ENCODE data around the gene LRRC8C.
"Not testable (repeated sequence)": the region's sequence is repeated elsewhere in the genome, so short reads cannot be mapped to it uniquely, and the experiment has no call there.

The LRRC8C gene

DNA sequence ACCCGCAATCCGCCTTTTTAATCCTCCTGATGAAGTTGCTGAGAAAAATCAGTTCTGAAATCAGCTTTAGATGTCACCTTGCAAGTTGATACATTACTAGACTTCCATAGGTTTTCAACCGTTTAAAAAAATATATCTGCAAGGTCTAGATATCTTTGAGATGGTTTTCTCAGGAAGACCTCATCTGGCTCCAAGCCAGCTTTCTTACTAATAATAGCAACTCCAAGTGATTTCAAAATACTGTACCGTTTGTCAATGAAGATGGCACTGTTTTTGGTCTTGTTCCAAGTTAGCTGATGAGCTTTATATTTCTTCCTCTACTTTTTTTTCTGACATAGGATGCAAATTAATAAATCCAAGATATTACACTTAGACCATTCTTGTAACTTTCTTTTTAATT, 40.3 kb downstream of the LRRC8C start:
- no peak for DNase-seq

DNA sequence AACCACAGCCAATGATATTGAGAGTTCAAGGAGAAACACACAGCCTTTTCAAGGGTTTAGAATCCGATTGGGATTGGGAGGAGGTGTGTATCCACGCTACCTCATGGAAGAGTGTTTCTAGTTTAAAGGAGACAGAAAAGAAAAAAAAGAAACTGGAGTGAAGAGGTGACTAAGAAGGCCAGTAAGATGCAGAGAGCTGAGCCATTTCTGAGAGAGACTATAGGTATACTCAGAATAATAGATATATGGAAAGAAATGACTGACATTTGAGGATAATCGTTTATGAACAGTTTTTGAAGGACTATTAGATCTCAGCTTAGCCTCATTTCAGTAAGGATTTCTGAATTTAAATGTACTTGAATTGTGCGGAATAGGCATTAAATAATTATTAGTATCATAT, 42.8 kb downstream of the LRRC8C start:
- DNase-seq, result no peak

DNA sequence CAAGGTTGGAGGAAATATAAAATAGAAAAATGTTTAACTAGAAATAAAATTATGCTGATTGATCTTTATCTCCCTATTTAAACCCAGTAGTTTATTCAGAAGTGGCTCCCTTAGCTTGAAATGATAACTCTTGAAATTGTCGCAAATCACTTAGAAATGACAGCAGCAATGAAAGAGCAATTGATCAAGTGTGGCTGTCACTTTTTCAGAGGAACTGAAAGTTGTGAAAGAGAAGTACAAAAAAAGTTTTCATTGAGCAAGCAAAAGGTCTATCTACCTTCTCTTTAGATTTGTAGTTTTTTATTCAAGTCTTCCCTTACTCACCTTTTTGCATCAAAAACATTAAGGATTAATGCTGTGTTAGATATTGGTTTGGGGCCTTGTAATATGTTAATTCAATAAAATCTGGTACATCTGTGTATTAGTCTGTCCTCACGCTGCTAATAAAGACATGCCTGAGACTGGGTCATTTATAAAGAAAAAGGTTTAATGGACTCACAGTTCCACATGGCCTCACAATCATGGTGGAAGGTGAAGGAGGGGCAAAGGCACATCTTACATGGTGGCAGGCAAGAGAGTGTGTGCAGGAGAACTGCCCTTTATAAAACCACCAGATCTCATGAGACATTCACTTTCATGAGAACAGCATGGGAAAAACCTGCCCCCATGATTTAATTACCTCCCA, 48.3 kb downstream of the LRRC8C start:
- DNase-seq, result no peak

DNA sequence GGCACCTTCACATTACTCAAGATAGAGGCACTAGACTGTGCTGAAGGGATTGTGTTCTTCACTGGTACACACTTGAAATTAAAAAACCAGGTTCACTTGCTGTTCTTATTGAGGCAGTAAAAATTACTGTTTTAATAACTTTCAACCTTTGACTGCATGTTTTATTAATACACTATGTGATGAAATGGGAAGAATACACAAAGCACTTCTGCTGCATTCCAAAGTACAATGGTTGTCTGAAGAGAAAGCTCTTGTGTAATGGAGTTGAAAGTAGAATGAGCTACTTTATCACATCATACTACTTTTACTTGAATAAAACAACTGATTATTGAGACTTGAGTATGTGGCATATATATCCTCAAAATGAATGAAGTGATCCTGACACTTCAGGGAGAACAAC, 49.7 kb downstream of the LRRC8C start:
- DNase-seq, result no peak

DNA sequence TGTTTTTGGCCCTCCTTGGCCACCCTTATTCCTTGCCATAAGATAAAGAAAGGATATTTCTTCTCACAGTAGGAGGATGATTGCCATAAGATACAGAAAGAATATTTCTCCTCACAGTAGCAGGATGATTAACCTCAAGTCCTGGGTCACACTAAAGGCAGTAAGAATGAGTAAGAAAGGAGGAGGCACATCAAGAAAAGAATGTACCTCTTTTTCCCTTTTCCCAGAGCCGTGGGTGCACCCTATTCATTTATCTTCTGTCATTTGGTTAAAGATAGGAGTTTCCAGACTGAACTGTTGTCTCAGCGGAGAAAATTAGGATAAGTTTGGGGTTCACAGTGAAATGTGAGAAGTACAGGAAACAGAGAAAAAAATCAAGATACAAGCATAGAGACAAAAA, 52.5 kb downstream of the LRRC8C start:
- no peak for DNase-seq

DNA sequence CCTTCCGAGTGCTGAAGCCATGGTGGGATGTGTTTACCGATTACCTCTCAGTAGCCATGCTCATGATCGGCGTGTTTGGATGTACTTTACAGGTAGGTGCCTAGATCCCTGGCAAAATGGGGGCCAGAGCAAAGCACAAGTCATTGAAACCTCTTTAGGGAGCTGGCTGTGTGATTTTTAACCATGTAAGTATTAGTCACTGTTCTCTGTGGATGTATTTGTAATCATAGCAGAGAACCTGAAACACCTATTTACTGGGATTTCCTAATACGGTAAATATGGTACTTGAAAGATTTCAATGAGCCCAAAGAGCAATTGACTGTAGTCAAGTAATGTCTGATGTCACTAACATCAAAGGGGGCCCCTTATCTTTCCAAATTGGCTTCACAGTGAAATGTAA, 53.6 kb downstream of the LRRC8C start:
- no peak for DNase-seq

DNA sequence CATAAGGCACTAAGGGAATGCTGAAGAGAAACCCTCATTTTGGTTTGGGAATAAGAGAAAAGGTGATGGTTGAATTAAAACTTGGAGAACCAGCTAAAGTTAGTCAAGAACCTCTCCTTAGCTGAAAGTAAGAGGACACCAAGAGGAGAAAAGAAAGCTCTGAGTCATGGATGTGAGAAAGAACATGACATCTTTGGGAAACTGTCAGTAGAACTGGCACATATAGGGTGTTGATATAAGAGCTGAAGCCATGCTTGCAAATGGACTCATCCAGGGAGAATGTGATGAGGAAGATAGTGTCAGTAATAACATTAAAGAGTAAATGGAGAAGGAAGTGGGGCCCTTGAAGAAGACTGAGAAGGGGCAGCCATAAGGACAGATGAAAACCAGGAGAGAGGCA, 54.3 kb downstream of the LRRC8C start:
- no peak for DNase-seq

DNA sequence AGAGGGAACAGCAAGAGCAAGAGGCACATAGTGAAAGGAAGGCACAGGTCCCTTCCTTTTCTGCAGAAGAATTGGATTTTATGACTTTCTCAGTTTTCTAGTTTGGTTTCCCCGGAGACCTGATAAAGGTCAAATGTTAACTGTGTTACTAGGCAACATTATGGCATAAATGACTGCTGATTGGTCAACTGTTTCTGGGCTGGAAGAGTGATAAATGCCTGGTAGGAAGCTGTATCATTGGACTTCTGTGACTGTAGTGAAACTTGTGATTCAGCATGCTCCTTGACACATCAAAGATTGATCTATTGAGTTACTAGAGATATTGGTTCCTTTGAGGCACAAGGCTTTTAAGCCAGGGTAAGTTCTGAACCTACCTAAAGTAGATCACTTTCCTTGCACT, 55.7 kb downstream of the LRRC8C start:
- DNase-seq, result no peak

DNA sequence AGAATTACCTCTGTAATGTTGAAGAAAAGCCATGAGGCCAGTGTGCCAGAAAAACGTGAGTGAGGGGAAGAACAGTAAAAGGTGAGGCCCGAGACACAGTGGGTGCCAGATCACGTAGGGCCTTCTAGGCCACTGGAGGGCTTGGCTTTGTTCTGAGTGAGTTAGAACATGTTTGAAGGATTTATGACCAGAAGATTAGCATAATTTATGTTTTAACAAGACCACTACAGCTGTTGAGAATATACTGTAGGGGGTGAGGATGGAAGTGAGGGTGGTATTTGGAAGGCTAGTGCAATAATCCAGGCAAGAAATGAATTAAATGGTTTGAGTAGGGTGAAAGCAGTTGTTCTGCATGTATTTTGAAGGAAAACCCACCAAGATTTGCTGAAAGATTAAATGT, 56.3 kb downstream of the LRRC8C start:
- no peak for DNase-seq

DNA sequence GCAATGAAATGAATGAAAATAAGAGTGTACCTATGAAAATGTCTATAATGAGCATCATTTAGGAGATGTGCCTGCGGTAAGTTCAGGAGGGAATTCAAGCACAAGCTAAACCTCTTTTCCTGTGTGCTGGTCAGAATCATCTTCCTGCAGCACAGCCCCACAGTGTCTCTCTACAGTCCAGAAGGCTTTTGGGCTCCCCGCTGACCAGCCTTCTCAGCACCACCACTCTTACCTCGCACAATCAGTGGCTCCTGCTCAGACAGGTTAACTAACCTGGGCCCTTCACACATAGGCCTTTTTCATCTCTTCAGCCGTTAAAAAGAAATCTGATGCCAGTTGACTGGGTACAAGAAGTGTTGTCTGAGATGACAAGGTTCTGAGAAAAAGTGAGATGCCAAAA, 57.7 kb downstream of the LRRC8C start:
- no peak for DNase-seq

DNA sequence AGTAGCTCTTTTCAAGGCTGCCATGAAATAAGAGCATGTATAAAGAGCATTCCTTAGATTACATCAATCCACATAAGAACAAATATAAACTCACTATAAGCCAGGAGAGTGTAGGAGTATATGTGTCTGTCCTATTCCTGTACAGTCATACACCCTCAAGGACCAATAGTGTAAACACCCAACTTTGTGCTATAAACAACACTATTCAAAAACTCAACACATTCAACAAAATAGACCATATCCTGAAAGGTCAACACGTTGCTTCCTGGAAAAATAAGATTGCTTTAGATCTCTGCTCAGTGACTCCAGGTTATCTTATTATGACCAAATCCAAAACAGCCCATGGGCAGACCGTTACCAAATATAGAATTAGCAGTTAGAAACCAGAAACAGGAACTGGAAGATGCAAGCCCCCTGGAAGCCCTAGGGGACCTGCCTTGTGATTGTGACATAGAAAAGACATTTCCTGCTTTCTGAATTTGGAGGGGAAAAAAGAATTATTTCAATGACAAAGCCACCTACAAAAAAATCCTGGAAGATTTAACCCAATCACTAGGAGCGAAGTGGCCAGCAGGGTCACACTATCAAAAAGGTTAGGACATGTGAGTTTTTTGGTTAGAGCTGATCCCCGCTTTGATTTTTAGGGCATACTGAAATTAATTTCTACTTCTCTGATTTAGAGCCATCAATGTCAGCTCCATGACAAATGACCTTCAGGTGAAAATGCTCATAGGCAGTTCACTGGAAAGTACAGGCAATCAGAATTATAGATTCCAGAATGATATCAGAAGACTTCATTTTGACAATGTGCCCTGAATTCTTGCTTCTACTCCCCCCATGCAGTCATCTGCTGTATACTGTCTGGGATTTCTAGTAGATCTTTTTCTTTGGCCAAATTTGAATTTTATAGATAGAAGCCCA, 59.9 kb downstream of the LRRC8C start:
- DNase-seq, result peak; percentile 7

DNA sequence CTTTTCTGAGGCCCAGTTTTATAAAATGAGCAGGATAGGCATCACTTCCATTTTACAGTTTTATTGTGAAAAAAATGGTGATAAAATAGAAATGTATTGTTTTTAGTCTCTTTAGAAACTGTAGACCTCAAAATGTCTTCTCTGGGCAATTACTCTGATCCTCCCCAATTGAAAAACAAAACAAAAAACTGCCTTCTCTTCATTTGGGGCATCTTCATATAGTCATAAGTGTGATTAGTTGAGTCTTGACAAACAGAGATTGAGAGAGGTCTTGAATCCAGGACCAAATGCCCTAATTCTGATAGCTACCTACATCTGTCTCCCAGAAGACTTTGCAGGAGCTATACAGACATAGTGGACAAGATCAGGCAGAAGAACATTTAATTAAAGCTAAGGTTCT, 62.9 kb downstream of the LRRC8C start:
- no peak for DNase-seq

DNA sequence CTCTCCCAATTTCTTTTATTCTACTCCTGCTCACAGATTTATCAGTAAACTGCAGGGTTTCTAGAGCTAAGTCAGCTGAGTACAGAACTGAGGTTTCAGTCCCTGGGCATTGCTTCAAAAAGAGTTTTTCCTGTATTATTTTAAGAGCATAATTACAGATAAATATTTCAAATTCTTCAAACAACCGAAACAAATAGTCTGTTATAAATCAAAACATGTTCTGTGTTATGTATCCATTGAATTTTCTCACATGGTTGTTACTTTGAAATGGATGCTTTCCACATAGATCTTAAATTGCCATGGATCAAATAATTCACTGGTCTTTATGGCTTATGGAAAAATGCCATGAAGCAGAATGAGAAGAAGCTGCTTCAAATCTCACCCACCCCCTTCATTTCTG, 64.5 kb downstream of the LRRC8C start:
- DNase-seq, result no peak

DNA sequence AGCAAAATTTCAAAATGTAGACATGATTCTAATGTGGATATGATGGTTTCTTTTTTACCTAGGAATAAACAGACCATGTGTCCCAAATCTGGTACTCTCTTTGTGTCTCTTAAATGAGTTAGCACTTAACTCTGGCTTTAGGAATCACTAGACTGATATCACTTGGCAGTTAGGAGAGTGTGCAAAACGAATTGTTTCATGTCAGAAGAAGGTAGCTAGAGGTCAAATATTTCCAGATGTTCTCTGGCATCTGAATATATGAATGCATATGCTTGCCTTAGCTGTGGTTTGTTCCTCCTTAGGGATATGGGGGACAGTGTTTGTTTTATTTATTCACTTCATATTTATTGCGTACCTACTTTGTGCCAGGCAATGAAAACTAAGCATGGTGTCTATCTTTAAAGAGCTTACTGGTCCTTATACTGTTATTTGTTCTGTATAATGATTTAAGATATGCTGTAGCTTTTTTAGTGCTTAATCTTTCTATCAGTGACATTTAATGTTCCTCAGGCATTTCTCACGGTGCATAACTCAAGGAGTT, 65.2 kb downstream of the LRRC8C start:
- DNase-seq, result no peak

DNA sequence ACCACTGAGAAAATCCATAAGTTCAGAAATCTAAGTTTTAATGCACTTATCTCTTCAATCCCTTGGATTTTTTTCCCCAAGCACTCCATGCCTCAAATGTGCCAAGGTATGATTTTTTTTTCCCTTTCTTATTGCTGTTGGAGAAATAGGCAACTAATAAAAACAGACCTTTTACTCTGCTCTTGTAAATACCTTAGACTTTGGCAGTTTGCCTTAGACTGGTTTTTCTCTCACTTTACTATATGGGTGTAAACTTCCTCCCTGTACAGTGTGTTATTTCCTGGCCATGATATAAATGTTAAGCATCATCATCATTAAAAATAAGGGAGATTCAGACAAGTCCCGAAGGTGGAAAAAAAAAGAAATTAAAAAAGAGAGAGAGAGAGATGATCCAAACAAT, 65.7 kb downstream of the LRRC8C start:
- no peak for DNase-seq

DNA sequence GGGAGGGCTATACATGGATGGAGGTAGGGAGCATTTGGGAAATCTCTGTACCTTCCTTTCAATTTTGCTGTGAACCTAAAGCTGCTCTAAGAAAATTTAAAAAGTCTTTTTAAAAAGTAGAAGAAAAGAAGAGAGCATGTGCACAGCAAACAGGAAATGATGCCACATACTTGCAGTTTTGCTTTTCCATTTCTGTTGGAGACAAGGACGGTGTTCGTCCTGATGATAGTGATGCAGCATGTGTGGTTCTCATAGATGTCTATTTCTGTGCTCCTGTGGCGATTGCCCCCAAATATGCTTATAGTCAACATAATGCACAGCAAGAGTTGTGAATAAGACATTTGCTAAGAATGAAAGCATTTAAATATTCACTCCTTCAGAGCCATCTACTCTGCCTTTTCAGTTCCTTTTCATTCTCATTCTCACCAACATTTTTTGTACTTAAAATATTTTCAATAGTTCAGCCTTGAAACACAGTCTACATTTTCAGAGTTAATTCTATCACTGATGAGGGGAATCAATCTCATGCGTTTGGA, 66.6 kb downstream of the LRRC8C start:
- no peak for DNase-seq

DNA sequence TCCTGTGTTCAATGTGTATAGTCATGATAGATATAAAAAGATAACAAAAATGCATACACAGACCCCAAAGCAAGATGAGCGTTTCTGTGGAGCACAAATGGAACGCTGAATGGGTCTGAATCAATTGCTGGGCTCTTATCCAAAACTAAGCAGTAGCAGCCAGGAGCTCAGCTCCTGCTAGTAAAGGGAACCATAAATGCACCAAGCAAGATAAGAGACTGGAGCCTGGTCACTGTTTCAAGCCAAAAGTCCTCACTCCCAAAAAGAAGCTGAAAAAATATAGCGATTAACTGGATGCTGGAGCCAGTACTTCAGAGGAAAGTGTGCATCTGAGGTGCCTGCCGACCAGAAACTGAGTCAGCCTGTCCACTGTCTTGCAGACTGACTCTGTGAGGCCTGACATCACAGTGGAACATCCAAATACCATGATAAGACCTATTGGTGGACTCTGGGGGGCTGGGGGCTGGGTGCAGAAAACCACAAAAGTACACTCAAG, 68.9 kb downstream of the LRRC8C start:
- no peak for DNase-seq

DNA sequence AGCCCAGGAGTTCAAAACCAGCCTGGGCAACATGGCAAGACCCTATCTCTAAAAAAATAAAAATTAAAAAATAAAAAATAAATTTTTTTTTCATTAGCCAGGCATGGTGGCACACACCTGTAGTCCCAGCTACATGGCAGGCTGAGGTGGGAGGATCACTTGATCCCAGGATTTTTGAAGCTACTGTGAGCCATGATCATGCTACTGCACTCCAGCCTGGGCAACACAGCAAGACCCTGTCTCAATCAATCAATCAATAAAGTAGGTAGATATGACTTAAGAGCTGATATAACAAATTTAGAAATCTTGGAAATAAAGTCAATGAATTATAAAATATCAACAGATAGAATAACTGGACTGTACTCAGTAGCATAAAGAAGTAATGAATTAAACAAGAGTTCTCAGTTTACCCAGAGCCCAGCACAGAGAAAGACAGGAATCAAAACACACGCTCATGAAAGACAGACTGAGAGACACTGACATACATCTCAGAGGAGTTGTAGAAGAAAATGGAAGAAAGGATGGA, 69.7 kb downstream of the LRRC8C start:
- DNase-seq, result no peak

DNA sequence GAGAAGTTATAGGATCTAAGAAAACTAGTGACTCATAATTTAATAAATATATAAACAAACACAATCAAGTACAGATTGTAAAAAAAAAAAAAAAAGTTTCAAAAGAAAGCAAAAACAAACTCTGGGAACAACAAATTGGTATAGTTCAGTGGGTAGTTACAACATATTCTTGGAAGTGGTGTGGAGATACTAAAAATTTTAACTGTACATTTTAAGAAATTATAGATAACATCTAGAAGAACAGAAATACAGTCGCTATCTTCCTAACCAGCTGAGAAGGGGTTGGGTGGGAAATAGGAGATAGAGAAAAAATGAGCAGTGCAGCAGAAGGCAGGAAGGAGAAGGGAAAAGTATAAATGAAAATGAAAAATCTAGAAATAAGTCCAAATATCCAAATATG, 70.5 kb downstream of the LRRC8C start:
- no peak for DNase-seq

DNA sequence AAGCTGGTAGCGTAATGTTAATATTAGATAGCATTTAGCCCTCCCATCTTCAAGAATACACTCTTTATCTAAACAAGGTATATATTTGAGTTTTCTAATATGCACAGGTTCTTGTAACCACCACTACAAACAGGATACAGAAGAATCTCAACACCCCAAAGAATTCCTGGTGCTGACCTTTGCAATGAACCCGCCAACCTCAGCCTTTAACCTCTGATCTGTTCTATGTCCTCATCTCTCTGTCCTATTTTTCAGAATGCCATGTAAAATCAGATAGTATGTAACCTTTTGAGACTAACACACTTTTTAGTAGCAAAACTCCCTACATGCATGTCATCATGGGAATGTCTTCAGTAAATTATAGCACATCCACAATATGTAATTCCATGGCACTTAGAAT, 71.1 kb downstream of the LRRC8C start:
- DNase-seq, result no peak

DNA sequence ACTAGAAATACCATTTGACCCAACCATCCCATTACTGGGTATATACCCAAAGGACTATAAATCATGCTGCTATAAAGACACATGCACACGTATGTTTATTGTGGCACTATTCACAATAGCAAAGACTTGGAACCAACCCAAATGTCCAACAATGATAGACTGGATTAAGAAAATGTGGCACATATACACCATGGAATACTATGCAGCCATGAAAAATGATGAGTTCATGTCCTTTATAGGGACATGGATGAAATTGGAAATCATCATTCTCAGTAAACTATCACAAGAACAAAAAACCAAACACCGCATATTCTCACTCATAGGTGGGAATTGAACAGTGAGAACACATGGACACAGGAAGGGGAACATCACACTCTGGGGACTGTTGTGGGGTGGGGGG, 72.0 kb downstream of the LRRC8C start:
- DNase-seq, result not testable (repeated sequence)

DNA sequence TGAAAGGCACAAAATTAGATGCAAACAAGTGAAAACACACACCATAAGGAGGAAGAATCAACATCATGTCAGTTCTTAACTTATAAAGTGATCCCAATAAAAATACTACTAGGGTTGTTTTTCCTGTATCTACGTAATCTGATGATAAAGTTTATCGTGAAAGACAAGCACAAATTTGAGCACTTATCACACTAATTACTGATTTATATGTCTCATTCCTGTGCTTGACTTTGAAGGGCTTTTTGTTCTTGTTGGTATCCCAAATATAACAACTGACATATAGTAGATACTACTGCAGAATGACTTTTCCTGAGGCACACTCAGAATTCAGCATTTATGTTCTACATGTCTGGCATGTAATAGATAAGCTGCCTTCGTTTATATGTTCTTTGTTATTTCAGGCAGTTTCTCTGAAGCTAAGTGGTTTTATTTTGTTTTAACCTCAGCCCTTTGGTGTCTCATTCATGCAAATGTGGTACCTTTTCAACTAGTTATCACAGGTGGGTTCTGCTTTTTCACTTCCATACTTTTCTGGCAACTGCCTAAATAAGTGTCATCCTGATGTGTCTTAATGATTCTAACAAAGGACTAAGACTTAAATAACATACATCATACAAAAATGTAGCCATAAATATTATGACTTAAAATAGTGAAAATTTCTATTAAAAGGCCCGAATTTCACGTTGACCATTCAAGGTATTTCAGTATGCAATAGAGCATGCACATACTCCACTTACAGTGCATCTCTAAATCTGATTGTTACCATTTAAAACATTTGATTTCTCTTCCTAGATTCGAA, 73.2 kb downstream of the LRRC8C start:
- no peak for DNase-seq

DNA sequence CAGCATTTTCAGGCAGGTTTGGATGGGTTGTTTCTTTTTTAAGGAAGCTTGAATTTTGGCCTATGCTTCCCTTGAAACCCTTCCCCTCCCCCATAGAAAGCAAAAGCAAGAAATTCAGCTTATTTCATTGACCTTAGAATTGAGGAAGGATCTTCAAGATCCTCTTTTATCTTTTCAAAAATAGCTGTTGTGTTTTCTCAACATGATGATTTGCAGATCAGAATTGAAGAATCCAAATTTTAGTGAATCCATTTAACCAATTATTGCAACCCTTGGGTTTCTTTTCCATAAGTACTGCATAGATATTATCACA, 73.7 kb downstream of the LRRC8C start:
- DNase-seq, result no peak

Data from CD4-positive, alpha-beta T cell treated with Interferon gamma for 1 hour (primary cell).